ENCODE data around the gene TAF11. TPM values are rescaled to one million over a fixed set of nuclear protein-coding genes. Genes with fewer than 3 reads are reported as not detected.
"Not testable (repeated sequence)": the region's sequence is repeated elsewhere in the genome, so short reads cannot be mapped to it uniquely, and the experiment has no call there.

The TAF11 gene, protein sequence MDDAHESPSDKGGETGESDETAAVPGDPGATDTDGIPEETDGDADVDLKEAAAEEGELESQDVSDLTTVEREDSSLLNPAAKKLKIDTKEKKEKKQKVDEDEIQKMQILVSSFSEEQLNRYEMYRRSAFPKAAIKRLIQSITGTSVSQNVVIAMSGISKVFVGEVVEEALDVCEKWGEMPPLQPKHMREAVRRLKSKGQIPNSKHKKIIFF
- 10 to 100 TPM; 34.4 to 41.3 (median 36.2) TPM for total RNA-seq
- total RNA-seq (2013), result 36.8 TPM

DNA sequence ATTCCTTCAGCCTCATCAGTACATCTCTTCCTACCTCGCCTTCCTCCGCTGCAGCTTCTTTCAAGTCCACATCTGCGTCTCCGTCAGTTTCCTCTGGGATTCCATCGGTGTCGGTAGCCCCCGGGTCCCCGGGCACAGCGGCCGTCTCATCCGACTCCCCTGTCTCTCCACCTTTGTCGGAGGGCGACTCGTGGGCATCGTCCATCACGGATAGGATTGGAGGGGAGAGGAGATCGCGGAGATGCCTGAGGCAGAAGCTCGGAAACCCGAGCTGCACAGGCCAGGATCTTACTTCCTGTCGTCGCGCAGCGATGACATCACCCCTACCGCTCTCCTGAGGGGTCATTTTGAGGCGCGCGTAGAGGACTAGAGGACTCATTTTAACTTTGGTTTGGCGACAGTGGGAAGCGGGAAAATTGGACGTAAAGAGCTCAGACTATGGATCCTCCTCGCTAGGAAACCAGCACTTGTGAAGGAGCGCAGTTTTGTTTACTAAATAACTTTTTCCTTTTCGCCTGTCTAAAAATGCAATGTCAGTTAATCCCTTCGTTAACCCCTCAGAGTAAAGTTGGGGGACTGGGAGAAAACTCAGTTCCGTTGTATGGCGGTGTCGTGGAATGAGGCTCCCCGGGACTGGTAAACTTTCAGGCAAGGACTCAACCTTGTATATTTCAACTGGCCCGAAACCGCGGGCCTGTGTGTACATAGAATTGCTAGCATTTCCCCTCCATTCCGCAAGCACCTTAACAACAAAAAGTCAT lies at the start of gene TAF11:
TAF11 (minus strand) TSS at position 290 of the 761 bp plus-strand sequence; CDS start at position 205, 85 bp downstream.
- WGBS (ENCODE audit: insufficient coverage), result under 1% methylated on average over 42 of the region's 43 CpGs
- Mint-ChIP-seq H3K4me1 (peaks cover 50 to 67% of the 10 kb centered on the region in 2 donors), H3K4me3 (peak within 1 kb of the TSS; percentile 100), H3K9me3 (peaks cover 0 to 3% of the 10 kb centered on the region in 2 donors), H3K27me3 (ENCODE audit: low read depth in 2 of 2) (no peaks in the 10 kb centered on the region), H3K27ac (peak within 1 kb of the TSS; percentile 100), H3K36me3 (no peaks in the 10 kb centered on the region)
- intact Hi-C loops (cut with micrococcal nuclease), result loop anchor here (1.0 to 2.0 kb wide), 2 partner anchors 131 to 191 kb away; partner anchors contain the start of genes ILRUN and SNRPC
- H3K36me3 ChIP-seq (ENCODE audit: control insufficient read depth, insufficient read depth, low read length), result peaks cover 2% of the 10 kb centered on the region
- H3K27ac ChIP-seq (ENCODE audit: low read length), result peak within 1 kb of the TSS; percentile 89
- peaks cover 26% of the 10 kb centered on the region for H3K4me1 ChIP-seq (ENCODE audit: control insufficient read depth, insufficient read depth, low read length)
- no peaks in the 10 kb centered on the region for H3K27me3 ChIP-seq (ENCODE audit: control insufficient read depth, insufficient read depth, low read length)
- peak within 1 kb of the TSS; percentile 63 for H3K4me3 ChIP-seq (ENCODE audit: low read length)
- TF ChIP-seq, protein P1, sequence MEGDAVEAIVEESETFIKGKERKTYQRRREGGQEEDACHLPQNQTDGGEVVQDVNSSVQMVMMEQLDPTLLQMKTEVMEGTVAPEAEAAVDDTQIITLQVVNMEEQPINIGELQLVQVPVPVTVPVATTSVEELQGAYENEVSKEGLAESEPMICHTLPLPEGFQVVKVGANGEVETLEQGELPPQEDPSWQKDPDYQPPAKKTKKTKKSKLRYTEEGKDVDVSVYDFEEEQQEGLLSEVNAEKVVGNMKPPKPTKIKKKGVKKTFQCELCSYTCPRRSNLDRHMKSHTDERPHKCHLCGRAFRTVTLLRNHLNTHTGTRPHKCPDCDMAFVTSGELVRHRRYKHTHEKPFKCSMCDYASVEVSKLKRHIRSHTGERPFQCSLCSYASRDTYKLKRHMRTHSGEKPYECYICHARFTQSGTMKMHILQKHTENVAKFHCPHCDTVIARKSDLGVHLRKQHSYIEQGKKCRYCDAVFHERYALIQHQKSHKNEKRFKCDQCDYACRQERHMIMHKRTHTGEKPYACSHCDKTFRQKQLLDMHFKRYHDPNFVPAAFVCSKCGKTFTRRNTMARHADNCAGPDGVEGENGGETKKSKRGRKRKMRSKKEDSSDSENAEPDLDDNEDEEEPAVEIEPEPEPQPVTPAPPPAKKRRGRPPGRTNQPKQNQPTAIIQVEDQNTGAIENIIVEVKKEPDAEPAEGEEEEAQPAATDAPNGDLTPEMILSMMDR (IDR thresholded peaks at IDR 0.05), result no peak
- peak; percentile 76 to 88 (median 77) for ATAC-seq
- H3K9me3 ChIP-seq (ENCODE audit: control insufficient read depth, insufficient read depth, low read length), result no peaks in the 10 kb centered on the region
- peak; percentile 89 to 97 for DNase-seq

DNA sequence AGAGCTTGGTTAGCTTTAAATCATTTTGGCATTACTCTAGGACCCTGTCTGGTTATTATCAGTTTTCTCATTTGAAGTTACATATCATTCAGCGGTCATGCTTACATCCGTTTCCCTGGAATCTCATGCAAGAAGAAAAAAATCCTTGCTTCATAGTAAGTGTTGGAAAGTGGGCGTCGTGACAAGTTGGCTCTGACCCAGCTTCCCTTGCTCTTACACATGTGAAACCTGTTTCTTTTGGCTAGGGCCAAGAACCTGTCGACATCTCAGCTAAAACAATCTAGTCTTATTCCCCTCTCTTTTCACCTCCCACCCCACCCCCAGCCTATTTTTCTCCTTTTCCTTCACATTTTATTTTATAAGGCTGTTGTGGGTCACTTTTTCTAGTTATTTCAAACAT lies 46.7 kb upstream of the TAF11 start:
- H3K27me3 ChIP-seq (ENCODE audit: control insufficient read depth, insufficient read depth, low read length), result no peaks in the 10 kb centered on the region
- ATAC-seq (no peak), DNase-seq (no peak)
- no peak overlapping the region for H3K27ac ChIP-seq (ENCODE audit: low read length)
- Mint-ChIP-seq H3K36me3 (no peaks in the 10 kb centered on the region), H3K9me3 (no peaks in the 10 kb centered on the region), H3K27ac (no peak overlapping the region), H3K4me1 (peaks cover 19% of the 10 kb centered on the region in 2 donors), H3K27me3 (ENCODE audit: low read depth in 2 of 2) (no peaks in the 10 kb centered on the region), H3K4me3 (no peak overlapping the region)
- no peaks in the 10 kb centered on the region for H3K36me3 ChIP-seq (ENCODE audit: control insufficient read depth, insufficient read depth, low read length)
- no peaks in the 10 kb centered on the region for H3K4me1 ChIP-seq (ENCODE audit: control insufficient read depth, insufficient read depth, low read length)
- TF ChIP-seq, protein P1 (IDR thresholded peaks at IDR 0.05), result no peak
- intact Hi-C loops (cut with micrococcal nuclease), result no loop called here
- WGBS (ENCODE audit: insufficient coverage), result 70% methylated on average over 5 of the region's 5 CpGs
- no peak overlapping the region for H3K4me3 ChIP-seq (ENCODE audit: low read length)
- no peaks in the 10 kb centered on the region for H3K9me3 ChIP-seq (ENCODE audit: control insufficient read depth, insufficient read depth, low read length)

DNA sequence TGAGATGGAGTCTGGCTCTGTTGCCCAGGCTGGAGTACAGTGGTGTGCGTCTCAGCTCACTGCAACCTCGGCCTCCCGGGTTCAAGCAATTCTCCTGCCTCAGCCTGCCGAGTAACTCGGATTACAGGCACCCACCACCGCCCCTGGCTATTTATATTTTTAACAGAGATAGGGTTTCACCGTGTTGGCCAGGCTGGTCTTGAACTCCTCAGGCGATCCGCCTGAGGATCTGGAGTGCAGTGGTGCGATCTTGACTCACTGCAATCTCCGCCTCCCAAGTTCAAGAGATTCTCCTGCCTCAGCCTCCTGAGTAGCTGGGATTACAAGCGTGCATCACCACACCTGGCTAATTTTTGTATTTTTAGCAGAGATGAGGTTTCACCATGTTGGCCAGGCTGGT lies 44.4 kb upstream of the TAF11 start:
- H3K4me1 ChIP-seq (ENCODE audit: control insufficient read depth, insufficient read depth, low read length); H3K27ac Mint-ChIP-seq; H3K27me3 Mint-ChIP-seq (ENCODE audit: low read depth in 2 of 2); H3K36me3 Mint-ChIP-seq; H3K27me3 ChIP-seq (ENCODE audit: control insufficient read depth, insufficient read depth, low read length); H3K27ac ChIP-seq (ENCODE audit: low read length); H3K4me3 Mint-ChIP-seq; ATAC-seq; H3K9me3 ChIP-seq (ENCODE audit: control insufficient read depth, insufficient read depth, low read length); H3K36me3 ChIP-seq (ENCODE audit: control insufficient read depth, insufficient read depth, low read length); DNase-seq; H3K9me3 Mint-ChIP-seq; H3K4me3 ChIP-seq (ENCODE audit: low read length); intact Hi-C loops (cut with micrococcal nuclease): not testable (repeated sequence)
- peaks cover 21 to 22% of the 10 kb centered on the region in 2 donors for H3K4me1 Mint-ChIP-seq
- 98% methylated on average over 11 of the region's 12 CpGs for WGBS (ENCODE audit: insufficient coverage)

DNA sequence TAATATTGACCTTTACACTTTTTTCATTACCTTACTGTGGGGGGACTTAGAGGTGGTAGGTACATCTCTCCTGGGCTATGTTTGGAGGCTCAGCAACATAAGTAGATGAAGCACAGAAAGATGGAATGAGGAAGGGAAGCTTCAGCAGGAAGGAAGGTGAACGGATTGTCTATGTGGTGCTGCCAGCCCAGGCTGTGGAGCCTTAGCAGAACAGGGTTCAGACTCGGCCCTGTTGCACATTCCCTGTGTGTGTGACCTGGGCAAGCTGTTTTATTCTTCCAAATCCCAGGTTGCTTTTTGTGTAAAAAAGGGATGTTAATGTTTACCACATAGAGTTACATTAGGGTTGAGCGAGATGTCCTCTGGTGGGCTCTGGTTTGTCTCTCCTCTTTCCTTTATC lies 42.4 kb upstream of the TAF11 start:
- Histone ChIP-seq H3K27ac (ENCODE audit: low read length) (no peak overlapping the region), H3K36me3 (ENCODE audit: control insufficient read depth, insufficient read depth, low read length) (no peaks in the 10 kb centered on the region), H3K4me3 (ENCODE audit: low read length) (no peak overlapping the region), H3K27me3 (ENCODE audit: control insufficient read depth, insufficient read depth, low read length) (no peaks in the 10 kb centered on the region), H3K9me3 (ENCODE audit: control insufficient read depth, insufficient read depth, low read length) (no peaks in the 10 kb centered on the region), H3K4me1 (ENCODE audit: control insufficient read depth, insufficient read depth, low read length) (no peaks in the 10 kb centered on the region)
- H3K27me3 Mint-ChIP-seq (ENCODE audit: low read depth in 2 of 2), result no peaks in the 10 kb centered on the region
- WGBS (ENCODE audit: insufficient coverage), result 93% methylated on average over 3 of the region's 3 CpGs
- DNase-seq, result no peak
- H3K4me3 Mint-ChIP-seq, result no peak overlapping the region
- no peak for ATAC-seq
- no peaks in the 10 kb centered on the region for H3K36me3 Mint-ChIP-seq
- H3K27ac Mint-ChIP-seq, result no peak overlapping the region
- H3K4me1 Mint-ChIP-seq, result peaks cover 21 to 22% of the 10 kb centered on the region in 2 donors
- intact Hi-C loops (cut with micrococcal nuclease), result no loop called here
- TF ChIP-seq, protein P1 (IDR thresholded peaks at IDR 0.05), result no peak
- H3K9me3 Mint-ChIP-seq, result no peaks in the 10 kb centered on the region
